GM12878 (cell line): Measurements from ENCODE around the gene CNGB1. TPM values are rescaled to one million over a fixed set of nuclear protein-coding genes. Genes with fewer than 3 reads are reported as not detected.

Experiments
- ATAC-seq: fragments of 200-7000 bp; cut with Tn5 transposase; 3 replicates; pipeline ENCODE4 v1.9.1; 2020; ENCODE audit warnings: mild to moderate bottlenecking, moderate library complexity
- BruUV-seq: library from RNA; stranded (reverse); fragments of 400-500 nt; replicated peaks from 2 replicates; lab custom pipeline; 2021; lab: Mats Ljungman, UMichigan
- CTCF ChIA-PET: fragments of 300-600 bp; sonication (Branson Sonifier 250); formaldehyde crosslinking; extraction: SDS; loops from one replicate; lab custom pipeline; 2021; ENCODE audit warnings: inconsistent platforms; lab: Yijun Ruan, JAX
- POLR2A ChIA-PET: fragments of 350-600 bp; formaldehyde crosslinking; extraction: SDS; loops from one replicate; lab custom pipeline; 2021; ENCODE audit warnings: inconsistent platforms; lab: Charles Lee
- RAD21 ChIA-PET: fragments of 300-600 bp; sonication (Branson Sonifier 250); formaldehyde crosslinking; loops from one replicate; lab custom pipeline; 2023; ENCODE audit warnings: antibody characterized with exemption; ENCODE audit not compliant: unreplicated experiment; lab: Charles Lee
- SMC1A ChIA-PET: fragments of 300-600 bp; sonication (Branson Sonifier 250); formaldehyde crosslinking; loops from one replicate; lab custom pipeline; 2023; ENCODE audit not compliant: unreplicated experiment, uncharacterized antibody; lab: Charles Lee
- DNase-seq: peaks from one replicate; pipeline ENCODE4 v3.0.0-alpha.2; 2011; ENCODE audit warnings: low read depth, low spot score
- FAIRE-seq: peaks from 3 replicates; lab custom pipeline; 2011; peaks lifted over from hg19 to GRCh38; lab: Jason Lieb, UNC
- H2AFZ ChIP-seq: 2 replicates; pipeline ENCODE4 v1.6.0; 2011; ENCODE audit warnings: low read depth, low read length, control low read depth; ENCODE audit not compliant: control insufficient read depth
- H3K27ac ChIP-seq: 2 replicates; pipeline ENCODE4 v1.5.1; 2011; ENCODE audit warnings: control low read depth; ENCODE audit not compliant: control insufficient read depth, insufficient read depth
- H3K27me3 ChIP-seq, 2 experiments: replicated peaks in 1 of 2; 2 replicates each; pipeline versions ENCODE4 v1.6.0 to v1.6.1; 2011; ENCODE audit warnings: low read length in 1 of 2; ENCODE audit not compliant: control insufficient read depth in 2 of 2, insufficient read depth in 2 of 2
- H3K36me3 ChIP-seq, 2 experiments: 2 replicates each; pipeline ENCODE4 v1.5.1; 2011; ENCODE audit warnings: low read length in 1 of 2; ENCODE audit not compliant: control insufficient read depth in 2 of 2, insufficient read depth in 2 of 2
- H3K4me1 ChIP-seq: 2 replicates; pipeline ENCODE4 v1.6.1; 2011; ENCODE audit warnings: mild to moderate bottlenecking, low read length, moderate library complexity, mixed read lengths; ENCODE audit not compliant: control insufficient read depth, insufficient read depth
- H3K4me2 ChIP-seq: 2 replicates; pipeline ENCODE4 v1.6.0; 2011; ENCODE audit warnings: control low read depth; ENCODE audit not compliant: control insufficient read depth, insufficient read depth
- H3K4me3 ChIP-seq: fragments of 200-600 bp; sonication (generic); 2 replicates; pipeline ENCODE4 v1.5.1; 2016
- H3K79me2 ChIP-seq: 2 replicates; pipeline ENCODE4 v1.6.0; 2011; ENCODE audit warnings: low read length; ENCODE audit not compliant: control insufficient read depth, insufficient read depth
- H3K9ac ChIP-seq: 2 replicates; pipeline ENCODE4 v1.8.0; 2011; ENCODE audit warnings: low read length, control low read depth, mixed read lengths; ENCODE audit not compliant: control insufficient read depth, insufficient read depth
- H3K9me3 ChIP-seq: replicated peaks from 3 replicates; pipeline ENCODE4 v1.5.1; 2011; ENCODE audit warnings: mild to moderate bottlenecking, low read length; ENCODE audit not compliant: control insufficient read depth, insufficient read depth
- H4K20me1 ChIP-seq: 2 replicates; pipeline ENCODE4 v1.6.0; 2011; ENCODE audit not compliant: control insufficient read depth, insufficient read depth
- BMI1 ChIP-seq: fragments of 450-650 bp; IDR thresholded peaks from 2 replicates; pipeline ENCODE4 v1.6.1; 2016; ENCODE audit warnings: mild to moderate bottlenecking, moderate library complexity, borderline replicate concordance
- CBX5 ChIP-seq: sonication (generic); IDR thresholded peaks from 2 replicates; pipeline ENCODE4 v1.6.1; 2016; ENCODE audit warnings: low read depth, moderate library complexity, mild to moderate bottlenecking, inconsistent platforms
- MEF2B ChIP-seq: fragments of 450-650 bp; IDR thresholded peaks from 2 replicates; pipeline ENCODE4 v1.6.1; 2018; ENCODE audit warnings: mild to moderate bottlenecking, moderate library complexity; ENCODE audit not compliant: partially characterized antibody, poor library complexity, severe bottlenecking
- MYB ChIP-seq: fragments of 150-350 bp; IDR thresholded peaks from 2 replicates; pipeline ENCODE4 v1.6.1; 2014; ENCODE audit warnings: mild to moderate bottlenecking, low read depth, low read length, borderline replicate concordance
- POLR2AphosphoS5 ChIP-seq: IDR thresholded peaks from 2 replicates; pipeline ENCODE4 v1.6.1; 2011; ENCODE audit warnings: mild to moderate bottlenecking, low read length, inconsistent platforms
- WGBS: methylation state at CpG from one replicate; pipeline ENCODE4 v1.1.6; 2016; ENCODE audit warnings: low lambda C conversion rate; ENCODE audit not compliant: insufficient replicate concordance, insufficient coverage; ENCODE audit errors: missing lambda C conversion rate; 5-methylcytosine and 5-hydroxymethylcytosine counted together
- in situ Hi-C: fragments of 300-500 bp; cut with MboI; formaldehyde crosslinking; loops from 9 replicates; pipeline ENCODE4 v1.14.3; 2018; ENCODE audit warnings: mixed read lengths
- intact Hi-C: fragments of 100-400 bp; cut with micrococcal nuclease; formaldehyde crosslinking; loops from one replicate; pipeline ENCODE4 v1.14.2; 2022; ENCODE audit not compliant: unreplicated experiment
- polyA plus RNA-seq, 11 experiments: library from polyadenylated mRNA; depleted of rRNA in 4 of 11; unstranded in 6 of 11; stranded (reverse) in 5 of 11; fragments of >200 nt; fragmentation: Nextera tagmentation in 4 of 11; fragmentation: Illumina TruSeq in 1 of 11; extraction: Ambion mirVana in 4 of 11; extraction: Trizol in 1 of 11; gene quantifications; 1 replicate in 1 of 11; 2 replicates in 10 of 11; pipeline versions ENCODE4 v1.2.1 to v1.2.3, GENCODE V29; 2011 to 2016; ENCODE audit warnings: inconsistent platforms in 2 of 11, missing spikeins in 2 of 11, low read depth in 1 of 11
- total RNA-seq, 4 experiments: library from RNA; depleted of rRNA in 3 of 4; stranded (reverse); fragments of >200 nt in 3 of 4; fragmentation: Illumina TruSeq in 1 of 4; extraction: Trizol in 1 of 4; gene quantifications; 2 replicates each; pipeline versions ENCODE4 v1.2.1 to v1.2.3, GENCODE V29; 2013 to 2021
- TF ChIP-seq, protein P1 (sequence below): IDR thresholded peaks from 2 replicates; pipeline ENCODE4 v1.6.1; 2011; ENCODE audit warnings: low read depth, low read length, improper control_type of control experiment, borderline replicate concordance

The CNGB1 gene
- total and polyA plus RNA-seq, 10 of the 15 experiments (the other 5 are each of a cell fraction or from before 2014, with no cell fraction given), result 0.03 TPM; not detected in 9

DNA sequence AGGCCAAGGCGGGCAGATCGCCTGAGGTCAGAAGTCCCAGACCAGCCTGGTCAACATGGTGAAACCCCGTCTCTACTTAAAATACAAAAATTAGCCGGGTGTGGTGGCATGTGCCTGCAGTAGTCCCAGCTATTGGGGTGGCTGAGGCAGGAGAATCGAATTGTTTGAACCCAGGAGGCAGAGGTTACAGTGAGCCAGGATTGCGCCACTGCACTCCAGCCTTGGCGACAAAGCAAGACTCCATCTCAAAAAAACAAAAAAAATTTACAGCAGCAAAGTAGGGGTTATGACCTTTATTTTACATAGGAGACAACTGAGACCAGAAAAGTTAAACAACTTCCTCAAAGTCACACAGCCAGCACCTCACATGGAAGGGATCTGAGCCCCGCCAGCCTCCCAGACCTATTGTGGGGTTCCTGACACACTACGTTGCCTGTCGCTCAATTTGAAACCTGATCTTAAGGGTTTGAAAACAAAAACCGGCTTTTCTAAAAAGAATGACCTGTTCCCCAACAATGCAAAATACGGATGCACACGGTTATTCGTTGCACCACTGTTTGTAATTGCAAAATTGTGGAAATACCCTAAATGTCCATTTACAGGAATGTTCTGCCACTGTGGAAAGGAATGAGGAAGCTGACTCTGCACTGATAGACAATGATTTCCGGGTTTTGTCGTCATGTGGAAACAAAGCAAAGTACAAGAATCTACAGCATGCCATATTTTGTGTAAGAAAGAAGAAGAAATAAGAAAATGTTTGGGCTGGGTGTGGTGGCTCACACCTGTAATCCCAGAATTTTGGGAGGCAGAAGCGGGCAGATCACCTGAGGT lies 77.2 kb downstream of the CNGB1 start:
- intact Hi-C loops, result no loop called here
- RAD21 ChIA-PET, result no interaction called here
- Histone ChIP-seq H3K9ac (no peak overlapping the region), H3K4me3 (no peak overlapping the region), H3K27me3 (peaks cover 0 to 2% of the 10 kb centered on the region in 2 experiments; a peak in 2 of 4 replicates), H3K79me2 (no peaks in the 10 kb centered on the region), H3K9me3 (no peaks in the 10 kb centered on the region), H2AFZ (no peak overlapping the region), H3K27ac (no peak overlapping the region), H4K20me1 (no peaks in the 10 kb centered on the region), H3K4me1 (no peaks in the 10 kb centered on the region), H3K36me3 (no peaks in the 10 kb centered on the region), H3K4me2 (no peak overlapping the region)
- ATAC-seq (no peak), FAIRE-seq (no peak), DNase-seq (no peak)
- POLR2A ChIA-PET, result no interaction called here
- CTCF ChIA-PET, result no interaction called here
- in situ Hi-C loops, result no loop called here
- TF ChIP-seq CBX5 (no peak), BMI1 (no peak), MEF2B (no peak), POLR2AphosphoS5 (no peak), MYB (no peak)
- TF ChIP-seq, protein P1, sequence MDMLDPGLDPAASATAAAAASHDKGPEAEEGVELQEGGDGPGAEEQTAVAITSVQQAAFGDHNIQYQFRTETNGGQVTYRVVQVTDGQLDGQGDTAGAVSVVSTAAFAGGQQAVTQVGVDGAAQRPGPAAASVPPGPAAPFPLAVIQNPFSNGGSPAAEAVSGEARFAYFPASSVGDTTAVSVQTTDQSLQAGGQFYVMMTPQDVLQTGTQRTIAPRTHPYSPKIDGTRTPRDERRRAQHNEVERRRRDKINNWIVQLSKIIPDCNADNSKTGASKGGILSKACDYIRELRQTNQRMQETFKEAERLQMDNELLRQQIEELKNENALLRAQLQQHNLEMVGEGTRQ, result no peak
- BruUV-seq, result no TSS peak
- SMC1A ChIA-PET, result no interaction called here
- WGBS, result 15% methylated on average over 17 of the region's 17 CpGs
